GM21737 (cell line): ENCODE data around the gene SORCS3.

ENCODE experiments used
- ATAC-seq: cut with Tn5 transposase; IDR thresholded peaks from one replicate; pipeline ENCODE4 v1.9.1; 2021; ENCODE audit warnings: mild to moderate bottlenecking, moderate library complexity; ENCODE audit not compliant: unreplicated experiment

Gene SORCS3

DNA sequence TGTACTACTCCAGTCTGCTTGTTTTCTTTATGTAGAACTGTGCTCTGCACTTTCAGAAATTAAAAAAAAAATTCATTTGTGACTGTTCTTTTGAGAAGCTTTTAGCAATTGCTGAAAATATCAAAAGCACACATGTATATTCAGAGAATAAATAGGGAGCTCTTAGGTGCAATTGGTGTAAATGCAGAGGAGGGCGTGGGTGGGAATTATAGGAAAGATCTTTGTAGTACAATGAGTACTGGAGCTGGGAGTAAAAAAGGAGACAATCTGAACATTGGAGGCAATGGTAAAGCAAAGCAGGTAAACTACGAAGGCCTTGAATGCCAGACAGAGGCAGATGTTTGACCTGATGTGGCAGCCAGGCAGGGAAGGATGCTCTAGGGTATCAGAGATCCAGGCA is 267.5 kb downstream of the SORCS3 start:
- ATAC-seq = no peak

DNA sequence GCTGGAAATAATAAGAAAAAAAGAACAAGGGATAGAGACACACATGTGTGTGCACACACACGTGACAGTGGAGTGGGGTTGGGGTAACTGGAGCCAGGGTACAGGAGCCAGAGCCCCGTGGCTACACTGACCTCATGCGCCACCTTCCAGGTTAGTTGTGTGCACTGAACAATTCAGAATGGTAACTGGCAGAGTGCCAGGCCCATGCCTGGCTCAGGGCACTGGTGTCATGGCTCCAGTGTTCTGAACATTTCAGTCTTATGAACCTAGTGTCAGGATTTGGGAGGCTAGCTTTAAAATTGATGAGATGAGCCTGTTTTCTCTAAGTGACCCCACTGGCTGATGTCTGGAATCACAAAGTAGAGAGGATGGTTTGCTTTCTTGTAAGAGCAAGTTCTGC is 269.6 kb downstream of the SORCS3 start:
- ATAC-seq = no peak

- no peak for ATAC-seq
These were observed 272.3 kb downstream of the SORCS3 start for GRCh38 chr10:104913390-104913789.

- ATAC-seq = no peak
These were observed 279.4 kb downstream of the SORCS3 start for GRCh38 chr10:104920476-104920875.

GRCh38 chr10:104921763-104922162 is 280.7 kb downstream of the SORCS3 start:
- no peak for ATAC-seq

DNA sequence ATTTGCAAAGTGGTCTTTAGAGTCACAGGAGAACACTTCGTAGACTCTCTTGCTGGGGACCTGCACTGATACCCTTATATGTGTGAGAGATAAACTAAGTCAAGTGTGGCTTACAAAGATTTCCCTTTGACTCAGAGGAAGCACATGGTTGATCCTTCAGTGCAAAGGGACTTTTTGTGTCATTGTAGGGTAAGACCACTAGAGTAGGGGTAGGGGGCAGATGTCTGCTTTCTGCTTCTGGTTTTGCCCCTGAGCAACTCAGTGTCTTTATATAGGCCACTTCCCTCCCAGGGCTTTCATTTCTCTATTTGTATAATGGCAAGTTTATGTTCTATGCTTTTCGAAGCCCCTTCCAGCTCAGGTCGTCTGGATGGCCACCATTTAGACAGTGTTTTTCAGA is 281.7 kb downstream of the SORCS3 start:
- no peak for ATAC-seq

- no peak for ATAC-seq
These were observed 282.4 kb downstream of the SORCS3 start for GRCh38 chr10:104923501-104923900.

GRCh38 chr10:104924101-104924795 is 283.2 kb downstream of the SORCS3 start:
- ATAC-seq = no peak

GRCh38 chr10:104925232-104925851 is 284.3 kb downstream of the SORCS3 start:
- ATAC-seq = no peak

- no peak for ATAC-seq
These were observed 287.6 kb downstream of the SORCS3 start for GRCh38 chr10:104928734-104929133.

- ATAC-seq = no peak
These were observed 290.6 kb downstream of the SORCS3 start for GRCh38 chr10:104931612-104932134.

GRCh38 chr10:104935656-104936055 is 294.6 kb downstream of the SORCS3 start:
- ATAC-seq = no peak

DNA sequence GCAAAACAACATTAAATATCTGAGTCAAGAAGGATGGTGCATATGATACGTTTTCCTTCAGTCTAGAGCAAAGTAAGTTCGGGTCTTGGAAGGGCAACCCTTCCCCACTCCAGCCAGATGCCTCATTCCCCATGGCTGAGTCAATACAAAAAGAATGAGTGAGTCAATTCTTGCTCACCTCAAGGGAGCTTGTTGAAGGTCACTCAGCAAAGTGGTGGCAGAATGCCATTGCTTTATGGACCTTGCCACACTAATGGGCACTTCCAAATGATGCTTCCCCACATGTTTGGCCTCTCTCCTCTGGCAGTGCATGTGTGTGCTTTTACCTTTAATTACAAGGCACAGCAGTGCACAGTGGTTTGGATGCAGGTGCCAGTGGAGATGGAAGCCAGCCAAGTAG is 296.5 kb downstream of the SORCS3 start:
- no peak for ATAC-seq

- ATAC-seq = no peak
These were observed 296.9 kb downstream of the SORCS3 start for GRCh38 chr10:104938031-104938430.

DNA sequence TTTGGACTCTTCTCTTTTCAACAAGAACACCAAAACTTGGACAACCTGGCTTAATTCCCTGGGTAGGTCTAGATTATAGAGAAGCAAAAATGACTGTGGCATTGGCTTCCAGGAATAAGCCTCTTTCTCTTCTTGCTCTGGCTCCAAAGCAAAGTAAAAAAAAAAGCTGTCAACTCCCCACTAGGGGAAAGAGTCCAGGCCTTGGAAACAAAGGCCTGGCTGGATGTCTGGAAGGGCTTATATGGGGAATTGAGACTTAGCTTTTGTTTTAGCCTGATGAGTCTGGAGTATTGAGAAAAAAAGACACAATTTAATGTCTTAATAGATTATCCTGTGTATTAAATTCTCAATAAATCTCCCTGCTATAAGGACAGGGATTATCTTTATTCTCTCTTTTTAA is 300.6 kb downstream of the SORCS3 start:
- ATAC-seq = no peak

- no peak for ATAC-seq
These were observed 306.2 kb downstream of the SORCS3 start for GRCh38 chr10:104947314-104947713.

DNA sequence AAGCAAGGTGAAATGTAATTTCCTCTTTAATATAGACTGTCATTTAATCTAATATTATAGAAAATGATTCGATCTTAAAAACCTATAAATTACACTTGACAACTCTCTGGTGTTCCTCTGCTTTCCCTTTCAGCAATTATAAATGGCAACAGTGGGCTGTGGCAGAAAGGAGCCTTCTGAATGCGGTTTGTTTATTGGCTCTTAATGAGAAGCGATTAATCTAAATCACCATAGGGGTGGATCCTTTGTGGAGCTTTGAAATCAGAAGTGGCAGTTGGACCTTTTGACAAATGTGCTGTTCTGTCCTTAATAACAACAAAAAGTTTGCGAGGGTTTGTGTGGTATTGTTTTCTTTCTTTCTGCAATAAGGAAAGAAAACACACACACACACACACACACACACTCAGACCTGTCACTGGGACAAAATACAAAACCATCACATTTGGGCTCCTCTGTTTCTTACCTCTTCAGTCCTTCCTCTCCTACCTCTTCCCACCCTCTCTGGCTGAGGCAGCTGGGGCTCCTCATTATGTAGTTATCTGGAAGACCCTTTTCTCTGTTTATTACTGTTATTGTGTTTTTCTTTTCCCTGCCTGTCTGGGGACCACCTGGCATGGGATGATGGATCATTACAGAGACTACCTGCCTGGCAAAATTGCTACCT is 316.2 kb downstream of the SORCS3 start:
- no peak for ATAC-seq

- ATAC-seq = no peak
These were observed 325.6 kb downstream of the SORCS3 start for GRCh38 chr10:104966563-104967297.

DNA sequence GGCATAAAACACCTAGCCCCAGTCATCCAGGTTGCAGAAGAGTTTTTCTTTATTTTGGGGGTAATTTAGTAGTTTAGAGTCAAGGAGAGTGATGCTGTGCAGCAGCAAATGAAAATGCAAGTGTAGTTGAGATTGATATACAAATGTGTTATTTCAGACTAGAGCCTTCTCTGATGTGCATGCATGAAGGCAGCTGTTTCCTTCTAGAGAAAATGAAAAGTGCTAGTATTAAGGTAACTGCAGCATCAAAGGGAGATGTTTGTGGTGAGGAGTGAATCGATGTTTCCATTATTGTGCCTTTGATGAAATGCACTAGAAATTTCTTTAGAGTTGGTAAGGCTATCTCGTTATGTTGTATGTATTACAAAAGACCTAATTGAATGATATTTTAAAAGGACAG is 339.3 kb downstream of the SORCS3 start:
- ATAC-seq = no peak

GRCh38 chr10:104981995-104982394 is 340.9 kb downstream of the SORCS3 start:
- ATAC-seq = no peak

DNA sequence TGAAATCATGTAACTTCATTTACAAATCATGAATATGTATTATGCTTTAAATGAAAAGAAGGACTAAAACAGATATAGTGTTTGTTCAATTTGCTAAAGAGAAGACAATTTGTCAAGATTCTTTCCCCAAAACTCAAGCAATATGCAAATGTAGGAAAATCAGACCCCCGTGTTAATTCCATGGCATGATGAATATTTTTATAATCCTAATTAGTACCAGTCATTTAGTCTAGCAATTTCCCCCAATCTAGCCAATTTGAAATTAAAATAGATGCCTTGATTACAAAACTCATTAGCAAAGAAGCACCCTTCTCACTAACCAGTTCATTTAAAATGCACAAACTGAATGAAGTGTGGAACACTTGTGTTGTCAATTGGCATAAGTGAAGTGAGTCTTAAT is 347.6 kb downstream of the SORCS3 start:
- ATAC-seq = no peak
